ENCODE measurements around the gene DPYD.

DPYD gene

DNA sequence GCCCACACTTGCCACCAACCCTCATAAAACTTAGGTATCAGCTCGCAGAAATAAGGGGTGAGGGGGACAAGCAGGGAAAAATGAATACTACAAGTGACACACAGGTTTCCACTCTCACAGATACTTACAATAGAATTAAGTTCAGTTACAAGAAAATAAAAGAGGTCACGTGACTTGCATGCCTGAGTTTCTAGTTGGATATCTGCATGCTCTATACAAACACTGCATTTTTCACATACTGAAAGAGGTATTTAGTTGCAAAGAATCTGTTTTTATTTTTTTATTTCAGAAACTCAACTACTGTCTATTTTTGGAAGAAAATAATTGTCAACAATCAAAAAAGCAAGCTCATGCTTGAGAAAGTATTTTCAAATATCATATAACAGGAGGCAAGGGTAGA is 43.5 kb downstream of the DPYD start:
- H3K27ac ChIP-seq, result no peak overlapping the region
- POLR2A ChIA-PET (ENCODE audit: low non-redundant PET), result no interaction called here
- CTCF ChIA-PET, result interaction anchor here (0.6 to 0.8 kb wide), 2 partner anchors 8 to 147 kb away, joined by 3 read pairs; no protein-coding TSS in a partner anchor
- TF ChIP-seq, protein P1, sequence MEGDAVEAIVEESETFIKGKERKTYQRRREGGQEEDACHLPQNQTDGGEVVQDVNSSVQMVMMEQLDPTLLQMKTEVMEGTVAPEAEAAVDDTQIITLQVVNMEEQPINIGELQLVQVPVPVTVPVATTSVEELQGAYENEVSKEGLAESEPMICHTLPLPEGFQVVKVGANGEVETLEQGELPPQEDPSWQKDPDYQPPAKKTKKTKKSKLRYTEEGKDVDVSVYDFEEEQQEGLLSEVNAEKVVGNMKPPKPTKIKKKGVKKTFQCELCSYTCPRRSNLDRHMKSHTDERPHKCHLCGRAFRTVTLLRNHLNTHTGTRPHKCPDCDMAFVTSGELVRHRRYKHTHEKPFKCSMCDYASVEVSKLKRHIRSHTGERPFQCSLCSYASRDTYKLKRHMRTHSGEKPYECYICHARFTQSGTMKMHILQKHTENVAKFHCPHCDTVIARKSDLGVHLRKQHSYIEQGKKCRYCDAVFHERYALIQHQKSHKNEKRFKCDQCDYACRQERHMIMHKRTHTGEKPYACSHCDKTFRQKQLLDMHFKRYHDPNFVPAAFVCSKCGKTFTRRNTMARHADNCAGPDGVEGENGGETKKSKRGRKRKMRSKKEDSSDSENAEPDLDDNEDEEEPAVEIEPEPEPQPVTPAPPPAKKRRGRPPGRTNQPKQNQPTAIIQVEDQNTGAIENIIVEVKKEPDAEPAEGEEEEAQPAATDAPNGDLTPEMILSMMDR (conservative IDR thresholded peaks at IDR 0.05; ENCODE audit: low read depth), result no peak
- DNase-seq (ENCODE audit: low spot score), result no peak

DNA sequence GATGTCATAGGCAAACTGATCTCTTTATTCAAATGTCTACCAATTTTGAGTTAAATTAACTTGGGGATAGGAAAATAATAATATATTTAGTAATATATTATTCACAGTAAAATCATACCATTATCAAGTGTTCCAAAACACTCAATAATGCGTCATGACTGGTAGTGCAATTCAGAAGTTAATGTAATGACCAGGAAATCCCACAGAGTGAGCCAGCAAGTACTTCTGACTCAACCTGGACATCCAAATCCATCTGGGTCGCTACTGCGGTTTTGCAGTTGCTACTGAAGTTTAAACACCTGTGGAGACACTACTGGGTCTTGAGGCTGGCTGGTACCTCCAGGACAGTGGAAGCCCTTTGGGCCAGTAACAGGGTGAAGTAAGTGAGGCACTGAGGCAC is 44.8 kb downstream of the DPYD start:
- POLR2A ChIA-PET (ENCODE audit: low non-redundant PET), result no interaction called here
- CTCF ChIA-PET, result no interaction called here

DNA sequence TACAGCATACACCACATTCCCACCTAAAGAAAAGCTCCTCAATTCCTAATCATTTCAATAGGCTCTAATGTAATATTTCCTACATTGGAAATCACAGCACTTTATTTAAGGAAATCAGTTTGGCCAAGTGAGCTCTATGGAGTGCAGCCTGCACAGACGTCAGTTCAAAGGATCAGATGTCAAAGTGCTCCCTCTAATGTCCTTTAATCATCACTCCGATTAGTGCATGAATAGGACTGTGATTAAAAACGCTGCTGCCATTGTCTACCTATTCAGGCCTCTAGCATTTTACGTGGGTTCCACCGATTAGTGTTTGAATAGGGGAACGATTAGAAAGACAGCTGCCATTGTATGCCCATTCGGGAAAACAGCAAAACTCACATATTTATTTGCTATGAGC is 50.2 kb downstream of the DPYD start:
- POLR2A ChIA-PET (ENCODE audit: low non-redundant PET), result no interaction called here
- TF ChIP-seq, protein P1 (conservative IDR thresholded peaks at IDR 0.05; ENCODE audit: low read depth), result no peak
- H3K27ac ChIP-seq, result no peak overlapping the region
- CTCF ChIA-PET, result interaction anchor here (0.6 kb wide), 1 partner anchor 17 kb away, joined by 6 read pairs; no protein-coding TSS in a partner anchor
- no peak for DNase-seq (ENCODE audit: low spot score)

More for the DNA sequence above, 44.8 kb downstream of the DPYD start:
- DNase-seq (ENCODE audit: low spot score), result peak; percentile 13
- no peak overlapping the region for H3K27ac ChIP-seq
- TF ChIP-seq, protein P1 (conservative IDR thresholded peaks at IDR 0.05; ENCODE audit: low read depth), result no peak

DNA sequence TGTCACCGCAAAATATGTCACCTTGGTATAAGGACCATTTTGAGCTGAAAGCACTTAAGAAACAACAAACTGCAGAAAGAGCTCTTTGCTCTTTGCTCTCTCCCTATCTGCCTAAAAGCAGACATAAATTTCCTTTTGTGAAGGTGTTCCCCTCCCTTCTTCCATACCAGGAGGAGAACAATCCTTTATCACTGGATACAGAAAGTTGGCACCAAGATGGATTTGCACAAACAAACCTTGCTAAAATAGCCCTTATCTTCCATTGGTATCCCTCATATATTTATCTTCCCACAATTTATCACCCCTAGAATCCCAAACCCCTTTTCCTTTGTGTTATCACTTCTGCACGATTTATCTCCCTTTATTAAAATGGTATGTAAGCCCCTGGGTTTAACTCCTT is 51.4 kb downstream of the DPYD start:
- TF ChIP-seq, protein P1 (conservative IDR thresholded peaks at IDR 0.05; ENCODE audit: low read depth), result no peak
- POLR2A ChIA-PET (ENCODE audit: low non-redundant PET), result no interaction called here
- no peak for DNase-seq (ENCODE audit: low spot score)
- CTCF ChIA-PET, result interaction anchor here (1.0 kb wide), 1 partner anchor 8 kb away, joined by 3 read pairs; no protein-coding TSS in a partner anchor
- H3K27ac ChIP-seq, result no peak overlapping the region

DNA sequence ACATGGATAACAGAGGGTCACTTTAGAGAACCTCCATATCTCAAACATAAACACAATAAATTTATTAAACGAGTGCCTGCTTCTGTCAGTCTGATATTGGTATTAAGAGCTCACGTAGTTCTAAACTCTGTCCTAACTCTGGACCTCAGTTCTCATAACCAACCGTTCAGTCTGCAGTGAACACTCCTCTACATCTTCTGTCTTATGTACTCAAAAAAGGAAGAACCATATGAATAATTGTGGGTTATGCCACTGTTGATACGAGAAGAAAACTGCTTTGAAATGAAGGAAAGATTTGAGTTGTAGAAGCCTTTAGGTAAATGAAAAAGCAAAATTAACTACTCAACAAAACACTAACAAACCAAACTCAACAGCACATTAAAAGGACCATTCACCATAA is 53.7 kb downstream of the DPYD start:
- DNase-seq (ENCODE audit: low spot score), result no peak
- ChIA-PET POLR2A (ENCODE audit: low non-redundant PET) (no interaction called here), CTCF (no interaction called here)
- TF ChIP-seq, protein P1 (conservative IDR thresholded peaks at IDR 0.05; ENCODE audit: low read depth), result no peak
- no peak overlapping the region for H3K27ac ChIP-seq

DNA sequence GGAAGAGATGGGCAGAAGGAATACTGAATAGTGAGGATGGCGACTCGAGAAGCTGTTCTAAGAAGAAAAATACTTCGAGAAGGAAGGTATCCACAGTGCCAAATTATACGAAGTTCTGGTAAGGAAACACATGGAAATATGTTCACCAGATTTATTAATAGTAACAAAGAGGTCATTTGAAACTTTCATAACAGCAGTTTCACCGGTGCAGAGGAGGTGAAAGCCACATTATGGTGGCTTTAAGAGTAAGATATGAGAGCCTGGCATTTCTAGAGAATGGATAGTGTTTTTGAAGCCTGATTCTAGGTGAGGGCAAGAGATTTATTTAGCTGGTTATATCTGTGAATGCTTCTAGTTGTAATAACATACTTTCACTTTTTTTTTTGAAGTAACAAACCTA is 56.2 kb downstream of the DPYD start:
- POLR2A ChIA-PET (ENCODE audit: low non-redundant PET), result no interaction called here
- CTCF ChIA-PET, result interaction anchor here (0.6 kb wide), 2 partner anchors 34 to 201 kb away, joined by 3 to 5 read pairs; no protein-coding TSS in a partner anchor
- DNase-seq (ENCODE audit: low spot score), result no peak
- TF ChIP-seq, protein P1 (conservative IDR thresholded peaks at IDR 0.05; ENCODE audit: low read depth), result no peak
- H3K27ac ChIP-seq, result no peak overlapping the region

DNA sequence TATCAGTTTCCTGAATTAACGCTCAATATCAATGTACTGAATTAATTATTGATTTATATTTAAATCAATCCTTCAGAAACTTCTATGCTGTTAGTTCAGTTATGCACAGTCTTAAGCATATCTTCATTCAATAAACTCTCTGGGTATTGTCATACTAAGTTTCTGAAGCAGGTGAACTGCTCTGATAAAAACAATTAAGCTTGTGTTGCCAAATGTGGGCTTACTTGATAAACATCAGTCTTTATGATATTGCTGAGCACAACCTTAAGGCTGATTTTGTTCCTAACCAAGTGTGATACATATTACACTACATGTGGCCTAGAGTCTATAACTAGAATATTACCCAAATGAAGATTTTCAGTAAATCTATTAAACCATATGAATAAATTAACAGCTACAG is 67.6 kb downstream of the DPYD start:
- no peak for DNase-seq (ENCODE audit: low spot score)
- TF ChIP-seq, protein P1 (conservative IDR thresholded peaks at IDR 0.05; ENCODE audit: low read depth), result no peak
- ChIA-PET POLR2A (ENCODE audit: low non-redundant PET) (no interaction called here), CTCF (no interaction called here)
- no peak overlapping the region for H3K27ac ChIP-seq
